ENCODE results near the gene MYADM.

Gene MYADM

DNA sequence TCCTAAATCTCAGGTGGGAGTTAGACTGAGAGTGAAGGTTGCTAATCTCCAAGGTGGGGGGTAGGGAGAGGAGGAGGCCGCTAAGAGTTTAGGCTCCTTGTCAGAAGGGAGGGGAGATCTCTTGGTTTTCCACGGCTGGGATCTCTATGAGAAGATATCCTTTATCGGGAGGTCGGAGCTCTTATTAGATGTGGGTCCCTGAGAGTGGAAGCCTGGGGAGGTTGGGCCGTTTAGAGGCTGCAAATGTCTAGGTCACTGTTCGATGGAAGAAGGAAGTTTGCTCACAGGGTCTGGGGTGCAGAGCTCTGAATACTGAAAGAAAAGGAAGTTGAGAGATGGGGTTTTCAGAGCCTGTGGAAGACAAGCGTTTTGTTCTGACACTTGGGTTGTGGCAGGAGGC, 3.8 kb downstream of the MYADM start:
- Histone ChIP-seq H3K4me3 (ENCODE audit: insufficient read length, low read depth) (no peak overlapping the region), H3K27me3 (ENCODE audit: insufficient read depth, insufficient read length) (no peaks in the 10 kb centered on the region), H3K4me1 (ENCODE audit: insufficient read depth, insufficient read length) (no peaks in the 10 kb centered on the region), H3K9me3 (ENCODE audit: insufficient read depth, low read length) (no peaks in the 10 kb centered on the region), H3K36me3 (ENCODE audit: insufficient read depth, insufficient read length, low read length) (peaks cover 49% of the 10 kb centered on the region), H3K9ac (ENCODE audit: insufficient read length, low read depth) (no peak overlapping the region)
- TF ChIP-seq ZNF274 (IDR thresholded peaks at IDR 0.05; ENCODE audit: low read depth, low read length), result no peak
- TF ChIP-seq YY1 (IDR thresholded peaks at IDR 0.05; ENCODE audit: insufficient read depth, insufficient read length), result no peak
- TF ChIP-seq SUZ12 (IDR thresholded peaks at IDR 0.05; ENCODE audit: extremely low read depth, insufficient read depth, insufficient read length), result no peak
- no peak for DNase-seq (ENCODE audit: low read depth, low spot score)

DNA sequence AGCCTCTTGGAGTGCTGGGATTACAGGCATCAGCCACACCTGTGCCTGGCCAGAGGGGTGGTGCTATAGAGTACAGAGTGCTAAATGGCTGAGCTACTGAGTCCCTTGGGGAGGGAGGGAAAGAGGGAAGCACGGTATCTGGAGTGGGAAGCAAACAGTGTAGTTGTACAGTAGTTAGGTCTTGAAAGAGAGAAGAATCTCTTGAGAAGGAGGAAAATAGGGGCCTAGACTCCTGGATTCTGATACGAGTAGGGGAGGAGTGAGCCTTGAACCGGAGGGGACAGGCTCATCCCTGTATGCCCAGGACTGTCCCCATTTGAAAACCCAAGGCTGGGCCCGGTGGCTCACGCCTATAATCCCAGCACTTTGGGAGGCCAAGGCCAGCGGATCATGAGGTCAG, 5.1 kb downstream of the MYADM start:
- no peak overlapping the region for H3K9ac ChIP-seq (ENCODE audit: insufficient read length, low read depth)
- H3K4me3 ChIP-seq (ENCODE audit: insufficient read length, low read depth), result no peak overlapping the region
- peaks cover 49% of the 10 kb centered on the region for H3K36me3 ChIP-seq (ENCODE audit: insufficient read depth, insufficient read length, low read length)
- no peaks in the 10 kb centered on the region for H3K9me3 ChIP-seq (ENCODE audit: insufficient read depth, low read length)
- DNase-seq (ENCODE audit: low read depth, low spot score), result no peak
- no peaks in the 10 kb centered on the region for H3K4me1 ChIP-seq (ENCODE audit: insufficient read depth, insufficient read length)
- no peaks in the 10 kb centered on the region for H3K27me3 ChIP-seq (ENCODE audit: insufficient read depth, insufficient read length)
- no peak for TF ChIP-seq YY1 (IDR thresholded peaks at IDR 0.05; ENCODE audit: insufficient read depth, insufficient read length)
- TF ChIP-seq ZNF274 (IDR thresholded peaks at IDR 0.05; ENCODE audit: low read depth, low read length), result no peak
- TF ChIP-seq SUZ12 (IDR thresholded peaks at IDR 0.05; ENCODE audit: extremely low read depth, insufficient read depth, insufficient read length), result no peak

DNA sequence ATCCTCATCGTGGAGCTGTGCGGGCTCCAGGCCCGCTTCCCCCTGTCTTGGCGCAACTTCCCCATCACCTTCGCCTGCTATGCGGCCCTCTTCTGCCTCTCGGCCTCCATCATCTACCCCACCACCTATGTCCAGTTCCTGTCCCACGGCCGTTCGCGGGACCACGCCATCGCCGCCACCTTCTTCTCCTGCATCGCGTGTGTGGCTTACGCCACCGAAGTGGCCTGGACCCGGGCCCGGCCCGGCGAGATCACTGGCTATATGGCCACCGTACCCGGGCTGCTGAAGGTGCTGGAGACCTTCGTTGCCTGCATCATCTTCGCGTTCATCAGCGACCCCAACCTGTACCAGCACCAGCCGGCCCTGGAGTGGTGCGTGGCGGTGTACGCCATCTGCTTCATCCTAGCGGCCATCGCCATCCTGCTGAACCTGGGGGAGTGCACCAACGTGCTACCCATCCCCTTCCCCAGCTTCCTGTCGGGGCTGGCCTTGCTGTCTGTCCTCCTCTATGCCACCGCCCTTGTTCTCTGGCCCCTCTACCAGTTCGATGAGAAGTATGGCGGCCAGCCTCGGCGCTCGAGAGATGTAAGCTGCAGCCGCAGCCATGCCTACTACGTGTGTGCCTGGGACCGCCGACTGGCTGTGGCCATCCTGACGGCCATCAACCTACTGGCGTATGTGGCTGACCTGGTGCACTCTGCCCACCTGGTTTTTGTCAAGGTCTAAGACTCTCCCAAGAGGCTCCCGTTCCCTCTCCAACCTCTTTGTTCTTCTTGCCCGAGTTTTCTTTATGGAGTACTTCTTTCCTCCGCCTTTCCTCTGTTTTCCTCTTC, 6.3 kb downstream of the MYADM start:
- Histone ChIP-seq H3K9ac (ENCODE audit: insufficient read length, low read depth) (no peak overlapping the region), H3K36me3 (ENCODE audit: insufficient read depth, insufficient read length, low read length) (peaks cover 49% of the 10 kb centered on the region), H3K4me3 (ENCODE audit: insufficient read length, low read depth) (no peak overlapping the region), H3K9me3 (ENCODE audit: insufficient read depth, low read length) (no peaks in the 10 kb centered on the region), H3K4me1 (ENCODE audit: insufficient read depth, insufficient read length) (no peaks in the 10 kb centered on the region), H3K27me3 (ENCODE audit: insufficient read depth, insufficient read length) (no peaks in the 10 kb centered on the region)
- TF ChIP-seq YY1 (IDR thresholded peaks at IDR 0.05; ENCODE audit: insufficient read depth, insufficient read length) (no peak), SUZ12 (IDR thresholded peaks at IDR 0.05; ENCODE audit: extremely low read depth, insufficient read depth, insufficient read length) (no peak), ZNF274 (IDR thresholded peaks at IDR 0.05; ENCODE audit: low read depth, low read length) (no peak)
- DNase-seq (ENCODE audit: low read depth, low spot score), result no peak

DNA sequence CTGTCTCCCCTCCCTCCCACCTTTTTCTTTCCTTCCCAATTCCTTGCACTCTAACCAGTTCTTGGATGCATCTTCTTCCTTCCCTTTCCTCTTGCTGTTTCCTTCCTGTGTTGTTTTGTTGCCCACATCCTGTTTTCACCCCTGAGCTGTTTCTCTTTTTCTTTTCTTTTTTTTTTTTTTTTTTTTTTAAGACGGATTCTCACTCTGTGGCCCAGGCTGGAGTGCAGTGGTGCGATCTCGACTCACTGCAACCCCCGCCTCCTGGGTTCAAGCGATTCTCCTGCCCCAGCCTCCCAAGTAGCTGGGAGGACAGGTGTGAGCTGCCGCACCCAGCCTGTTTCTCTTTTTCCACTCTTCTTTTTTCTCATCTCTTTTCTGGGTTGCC, 6.9 kb downstream of the MYADM start:
- Histone ChIP-seq H3K27me3 (ENCODE audit: insufficient read depth, insufficient read length) (no peaks in the 10 kb centered on the region), H3K4me1 (ENCODE audit: insufficient read depth, insufficient read length) (no peaks in the 10 kb centered on the region), H3K9ac (ENCODE audit: insufficient read length, low read depth) (no peak overlapping the region), H3K36me3 (ENCODE audit: insufficient read depth, insufficient read length, low read length) (peaks cover 49% of the 10 kb centered on the region), H3K9me3 (ENCODE audit: insufficient read depth, low read length) (no peaks in the 10 kb centered on the region), H3K4me3 (ENCODE audit: insufficient read length, low read depth) (no peak overlapping the region)
- TF ChIP-seq ZNF274 (IDR thresholded peaks at IDR 0.05; ENCODE audit: low read depth, low read length) (no peak), YY1 (IDR thresholded peaks at IDR 0.05; ENCODE audit: insufficient read depth, insufficient read length) (no peak), SUZ12 (IDR thresholded peaks at IDR 0.05; ENCODE audit: extremely low read depth, insufficient read depth, insufficient read length) (no peak)
- DNase-seq (ENCODE audit: low read depth, low spot score), result no peak

DNA sequence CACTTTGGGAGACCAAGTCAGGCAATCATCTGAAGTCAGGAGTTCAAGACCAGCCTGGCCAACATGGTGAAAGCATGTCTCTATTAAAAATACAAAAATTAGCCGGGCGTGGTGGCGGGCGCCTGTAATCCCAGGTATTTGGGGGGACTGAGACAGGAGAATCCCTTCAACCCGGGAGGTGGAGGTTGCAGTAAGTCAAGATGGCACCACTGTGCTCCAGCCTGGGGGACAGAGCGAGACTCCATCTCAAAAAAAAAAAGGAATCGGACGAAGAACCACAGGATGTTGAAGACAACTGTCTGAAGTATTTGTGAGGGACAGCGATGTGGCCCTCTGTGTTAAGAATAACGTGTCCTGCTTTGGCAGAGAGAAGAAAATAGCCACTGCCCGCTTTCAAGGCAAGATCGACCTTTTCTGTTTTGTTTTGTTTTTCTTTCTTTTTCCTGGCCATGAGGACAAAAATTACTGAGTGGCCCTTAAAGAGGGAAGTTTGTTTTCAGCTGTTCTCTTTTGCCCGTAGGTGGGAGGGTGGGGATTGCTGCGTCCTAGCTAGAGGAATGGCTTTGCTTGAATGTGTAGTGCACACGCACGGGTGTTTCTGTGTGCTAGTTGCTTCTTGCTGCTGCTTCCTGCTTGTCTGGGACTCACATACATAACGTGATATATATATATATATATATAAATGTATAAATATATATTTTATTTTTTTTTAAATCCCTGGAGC, 8.1 kb downstream of the MYADM start:
- TF ChIP-seq YY1 (IDR thresholded peaks at IDR 0.05; ENCODE audit: insufficient read depth, insufficient read length) (no peak), ZNF274 (IDR thresholded peaks at IDR 0.05; ENCODE audit: low read depth, low read length) (no peak), SUZ12 (IDR thresholded peaks at IDR 0.05; ENCODE audit: extremely low read depth, insufficient read depth, insufficient read length) (no peak)
- Histone ChIP-seq H3K4me3 (ENCODE audit: insufficient read length, low read depth) (no peak overlapping the region), H3K9me3 (ENCODE audit: insufficient read depth, low read length) (no peaks in the 10 kb centered on the region), H3K36me3 (ENCODE audit: insufficient read depth, insufficient read length, low read length) (peaks cover 44% of the 10 kb centered on the region), H3K9ac (ENCODE audit: insufficient read length, low read depth) (no peak overlapping the region), H3K4me1 (ENCODE audit: insufficient read depth, insufficient read length) (peaks cover under 1% of the 10 kb centered on the region), H3K27me3 (ENCODE audit: insufficient read depth, insufficient read length) (peaks cover 11% of the 10 kb centered on the region)
- no peak for DNase-seq (ENCODE audit: low read depth, low spot score)

DNA sequence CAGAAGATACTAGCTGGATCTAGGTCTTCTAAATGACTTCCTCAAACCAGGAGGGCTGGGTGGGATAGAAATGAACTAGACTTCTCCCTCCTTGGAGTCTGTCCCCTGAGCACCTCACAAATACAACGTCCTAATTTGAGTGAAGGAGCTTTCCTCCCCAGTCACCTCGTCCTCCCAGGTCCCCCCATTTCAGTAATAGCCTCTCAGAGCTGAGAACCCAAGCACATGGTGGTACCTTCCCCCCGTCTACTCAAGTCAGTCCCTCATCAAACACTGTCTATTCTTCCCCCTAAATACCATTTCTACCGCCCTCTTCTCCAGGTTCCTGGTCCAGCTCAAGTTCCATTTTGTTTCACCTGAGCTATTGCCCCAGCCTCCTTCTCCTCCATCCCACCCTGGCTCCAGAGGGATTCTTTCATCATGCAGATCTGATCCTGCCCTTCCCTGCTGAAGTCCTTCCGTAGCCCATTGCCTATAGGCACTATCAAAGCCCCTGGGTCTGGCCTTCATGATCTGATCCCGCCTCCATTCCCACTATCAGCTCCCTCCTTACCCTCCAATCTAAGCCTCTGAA, 9.1 kb downstream of the MYADM start:
- peaks cover 35% of the 10 kb centered on the region for H3K36me3 ChIP-seq (ENCODE audit: insufficient read depth, insufficient read length, low read length)
- TF ChIP-seq SUZ12 (IDR thresholded peaks at IDR 0.05; ENCODE audit: extremely low read depth, insufficient read depth, insufficient read length) (no peak), ZNF274 (IDR thresholded peaks at IDR 0.05; ENCODE audit: low read depth, low read length) (no peak), YY1 (IDR thresholded peaks at IDR 0.05; ENCODE audit: insufficient read depth, insufficient read length) (no peak)
- H3K9ac ChIP-seq (ENCODE audit: insufficient read length, low read depth), result no peak overlapping the region
- no peaks in the 10 kb centered on the region for H3K9me3 ChIP-seq (ENCODE audit: insufficient read depth, low read length)
- no peak overlapping the region for H3K4me3 ChIP-seq (ENCODE audit: insufficient read length, low read depth)
- peaks cover 15% of the 10 kb centered on the region for H3K27me3 ChIP-seq (ENCODE audit: insufficient read depth, insufficient read length)
- H3K4me1 ChIP-seq (ENCODE audit: insufficient read depth, insufficient read length), result peaks cover 2% of the 10 kb centered on the region
- no peak for DNase-seq (ENCODE audit: low read depth, low spot score)

DNA sequence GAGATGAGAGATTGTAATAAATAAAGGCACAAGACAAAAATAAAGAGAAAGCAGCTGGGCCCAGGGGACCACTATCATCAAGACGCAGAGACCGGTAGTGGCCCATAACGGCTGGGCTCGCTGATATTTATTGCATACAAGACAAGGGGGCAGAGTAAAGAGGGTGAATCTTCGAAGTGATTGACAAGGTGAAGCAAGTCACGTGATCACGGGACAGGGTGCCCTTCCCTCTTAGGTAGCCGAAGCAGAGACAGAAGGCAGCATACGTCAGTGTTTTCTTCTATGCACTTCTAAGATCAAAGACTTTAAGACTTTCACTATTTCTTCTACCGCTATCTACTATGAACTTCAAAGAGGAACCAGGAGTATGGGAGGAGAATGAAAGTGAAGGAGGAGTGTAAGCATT, 9.7 kb downstream of the MYADM start:
- H3K4me1 ChIP-seq (ENCODE audit: insufficient read depth, insufficient read length), result peaks cover 2% of the 10 kb centered on the region
- peaks cover 33% of the 10 kb centered on the region for H3K36me3 ChIP-seq (ENCODE audit: insufficient read depth, insufficient read length, low read length)
- no peak overlapping the region for H3K9ac ChIP-seq (ENCODE audit: insufficient read length, low read depth)
- no peak overlapping the region for H3K4me3 ChIP-seq (ENCODE audit: insufficient read length, low read depth)
- TF ChIP-seq ZNF274 (IDR thresholded peaks at IDR 0.05; ENCODE audit: low read depth, low read length), result no peak
- TF ChIP-seq YY1 (IDR thresholded peaks at IDR 0.05; ENCODE audit: insufficient read depth, insufficient read length), result no peak
- TF ChIP-seq SUZ12 (IDR thresholded peaks at IDR 0.05; ENCODE audit: extremely low read depth, insufficient read depth, insufficient read length), result no peak
- peaks cover 15% of the 10 kb centered on the region for H3K27me3 ChIP-seq (ENCODE audit: insufficient read depth, insufficient read length)
- H3K9me3 ChIP-seq (ENCODE audit: insufficient read depth, low read length), result no peaks in the 10 kb centered on the region
- no peak for DNase-seq (ENCODE audit: low read depth, low spot score)

Data from NT2/D1 (cell line).